OCI-LY7 (cell line): ENCODE data around the gene KRTAP5-10. TPM values are rescaled to one million over a fixed set of nuclear protein-coding genes. Genes with fewer than 3 reads are reported as not detected.

Experiments used
- BruUV-seq: library from RNA; stranded (reverse); fragments of 400-500 nt; replicated peaks from 2 replicates; lab custom pipeline; 2021; lab: Mats Ljungman, UMichigan
- CTCF ChIA-PET: fragments of 300-600 bp; sonication (Branson Sonifier 250); formaldehyde crosslinking; loops from one replicate; lab custom pipeline; 2022; ENCODE audit warnings: antibody characterized with exemption; ENCODE audit not compliant: unreplicated experiment; lab: Charles Lee
- POLR2A ChIA-PET: fragments of 300-600 bp; sonication (Branson Sonifier 250); formaldehyde crosslinking; loops from one replicate; lab custom pipeline; 2022; ENCODE audit warnings: antibody characterized with exemption; lab: Charles Lee
- DNase-seq: peaks from one replicate; pipeline ENCODE4 v3.0.0-alpha.2; 2015; ENCODE audit warnings: low spot score
- H2AFZ ChIP-seq: fragments of 200-600 bp; sonication (generic), shearing (Covaris generic); 2 replicates; pipeline ENCODE4 v1.6.1; 2014; ENCODE audit warnings: mild to moderate bottlenecking, antibody characterized with exemption, low read length, moderate library complexity
- H3K27ac ChIP-seq: fragments of 200-600 bp; sonication (generic); 2 replicates; pipeline ENCODE4 v1.5.1; 2014; ENCODE audit warnings: mixed run types, low read depth, mild to moderate bottlenecking, moderate library complexity, low read length, inconsistent platforms; ENCODE audit not compliant: poor library complexity, severe bottlenecking
- H3K36me3 ChIP-seq: fragments of 200-600 bp; sonication (generic); 2 replicates; pipeline ENCODE4 v1.6.1; 2014; ENCODE audit warnings: mild to moderate bottlenecking, antibody characterized with exemption, low read length, moderate library complexity, mixed read lengths; ENCODE audit not compliant: insufficient read depth
- H3K4me1 ChIP-seq: fragments of 200-600 bp; sonication (generic); 2 replicates; pipeline ENCODE4 v1.5.1; 2014; ENCODE audit warnings: mild to moderate bottlenecking, low read length; ENCODE audit not compliant: insufficient read depth, poor library complexity, severe bottlenecking
- H3K4me2 ChIP-seq: fragments of 200-600 bp; sonication (generic); 2 replicates; pipeline ENCODE4 v1.6.1; 2014; ENCODE audit warnings: mild to moderate bottlenecking, low read length
- H3K4me3 ChIP-seq: fragments of 200-600 bp; sonication (generic); 2 replicates; pipeline ENCODE4 v1.5.1; 2014; ENCODE audit warnings: mild to moderate bottlenecking, low read depth, low read length; ENCODE audit not compliant: poor library complexity, severe bottlenecking
- H3K79me2 ChIP-seq: fragments of 200-600 bp; sonication (generic); 2 replicates; pipeline ENCODE4 v1.6.1; 2016; ENCODE audit warnings: low read depth, mild to moderate bottlenecking, low read length, moderate library complexity, mixed read lengths; ENCODE audit not compliant: insufficient read depth
- H3K9me2 ChIP-seq: fragments of 200-600 bp; sonication (generic); 2 replicates; pipeline ENCODE4 v1.6.1; 2016; ENCODE audit warnings: mild to moderate bottlenecking, low read length, mixed read lengths; ENCODE audit not compliant: insufficient read depth
- H3K9me3 ChIP-seq: fragments of 200-600 bp; sonication (generic); 2 replicates; pipeline ENCODE4 v1.6.1; 2014; ENCODE audit warnings: mild to moderate bottlenecking, mixed run types, low read length, mixed read lengths
- H4K20me1 ChIP-seq: fragments of 200-600 bp; sonication (generic); 2 replicates; pipeline ENCODE4 v1.6.1; 2014; ENCODE audit warnings: mild to moderate bottlenecking, antibody characterized with exemption, low read length, moderate library complexity, mixed read lengths; ENCODE audit not compliant: insufficient read depth
- CTCF ChIP-seq: fragments of 200-600 bp; sonication (generic); conservative IDR thresholded peaks from 2 replicates; pipeline ENCODE4 v1.5.1; 2014; ENCODE audit warnings: mild to moderate bottlenecking, antibody characterized with exemption, low read length, moderate library complexity, mixed read lengths
- EZH2phosphoT487 ChIP-seq: fragments of 200-600 bp; sonication (generic); IDR thresholded peaks from 2 replicates; pipeline ENCODE4 v1.6.1; 2018; ENCODE audit warnings: low read depth, borderline replicate concordance, mild to moderate bottlenecking, mixed run types, antibody characterized with exemption, low read length, moderate library complexity, mixed read lengths
- intact Hi-C: fragments of 100-400 bp; cut with micrococcal nuclease; formaldehyde crosslinking; loops from one replicate; pipeline ENCODE4 v1.10.0; 2022; ENCODE audit not compliant: unreplicated experiment
- total RNA-seq, 2 experiments: library from RNA; depleted of rRNA in 1 of 2; stranded (reverse); fragments of >200 nt in 1 of 2; shearing (Covaris generic) in 1 of 2; gene quantifications; 2 replicates each; pipeline ENCODE4 v1.2.3, GENCODE V29; 2014 to 2022

Gene KRTAP5-10
- total RNA-seq, 2 experiments from 2014 or later = not detected

DNA sequence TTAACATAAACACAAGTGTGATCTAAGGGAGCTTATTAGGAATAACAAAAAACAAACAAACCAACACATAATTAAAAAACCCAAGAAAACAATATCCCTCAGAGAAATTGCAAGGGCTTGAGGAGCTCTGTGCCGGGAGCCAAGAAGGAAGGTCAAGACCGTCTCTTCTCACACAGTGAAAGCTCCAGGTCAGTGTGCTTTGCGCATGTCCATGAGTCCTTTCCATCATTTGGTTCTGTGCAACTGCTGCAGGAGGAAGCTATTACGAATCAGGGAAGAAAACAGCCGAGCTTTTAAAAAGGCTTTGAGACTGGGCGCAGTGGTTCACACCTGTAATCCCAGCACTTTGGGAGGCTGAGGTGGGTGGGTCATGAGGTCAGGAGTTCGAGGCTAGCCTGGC, 23.0 kb upstream of the KRTAP5-10 start:
- Histone ChIP-seq H3K4me1 (no peaks in the 10 kb centered on the region), H3K9me3 (no peaks in the 10 kb centered on the region), H4K20me1 (no peaks in the 10 kb centered on the region), H3K36me3 (no peaks in the 10 kb centered on the region), H2AFZ (no peak overlapping the region), H3K79me2 (no peaks in the 10 kb centered on the region), H3K9me2 (no peaks in the 10 kb centered on the region), H3K4me2 (no peak overlapping the region), H3K4me3 (no peak overlapping the region), H3K27ac (no peak overlapping the region)
- intact Hi-C loops = no loop called here
- TF ChIP-seq CTCF = no peak
- TF ChIP-seq EZH2phosphoT487 = no peak
- BruUV-seq = no TSS peak
- DNase-seq = no peak
- ChIA-PET CTCF (no interaction called here), POLR2A (interaction anchor here (1.2 kb wide), 1 partner anchor 10 kb away, joined by 6 read pairs; no protein-coding TSS in a partner anchor)

- no TSS peak for BruUV-seq
- no peak for DNase-seq
- no peaks in the 10 kb centered on the region for H3K9me3 ChIP-seq
- no peak overlapping the region for H3K27ac ChIP-seq
- no peaks in the 10 kb centered on the region for H3K4me1 ChIP-seq
- intact Hi-C loops = no loop called here
- H3K36me3 ChIP-seq = no peaks in the 10 kb centered on the region
- ChIA-PET CTCF (no interaction called here), POLR2A (interaction anchor here (1.2 kb wide), 1 partner anchor 11 kb away, joined by 6 read pairs; no protein-coding TSS in a partner anchor)
- no peak overlapping the region for H3K4me2 ChIP-seq
- no peak overlapping the region for H3K4me3 ChIP-seq
- H2AFZ ChIP-seq = no peak overlapping the region
- H4K20me1 ChIP-seq = no peaks in the 10 kb centered on the region
- no peaks in the 10 kb centered on the region for H3K79me2 ChIP-seq
- no peaks in the 10 kb centered on the region for H3K9me2 ChIP-seq
- no peak for TF ChIP-seq CTCF
- no peak for TF ChIP-seq EZH2phosphoT487
These were observed 22.2 kb upstream of the KRTAP5-10 start for GRCh38 chr11:71542879-71543777.

GRCh38 chr11:71543866-71544265, 21.5 kb upstream of the KRTAP5-10 start:
- Histone ChIP-seq H3K79me2 (no peaks in the 10 kb centered on the region), H2AFZ (no peak overlapping the region), H3K4me1 (no peaks in the 10 kb centered on the region), H3K27ac (no peak overlapping the region), H3K4me2 (no peak overlapping the region), H3K9me2 (no peaks in the 10 kb centered on the region), H4K20me1 (no peaks in the 10 kb centered on the region), H3K9me3 (no peaks in the 10 kb centered on the region), H3K36me3 (no peaks in the 10 kb centered on the region), H3K4me3 (no peak overlapping the region)
- DNase-seq = peak; percentile 4
- TF ChIP-seq EZH2phosphoT487 (no peak), CTCF (no peak)
- intact Hi-C loops = no loop called here
- ChIA-PET CTCF (no interaction called here), POLR2A (interaction anchor here (0.6 kb wide), 1 partner anchor 852 kb away, joined by 3 read pairs; no protein-coding TSS in a partner anchor)
- BruUV-seq = no TSS peak
